OCI-LY7 (cell line): Measurements from ENCODE around the gene AICDA. TPM values are rescaled to one million over a fixed set of nuclear protein-coding genes. Genes with fewer than 3 reads are reported as not detected.
A peak's percentile ranks its signal among the peaks of the same experiment; 100 is the strongest.

Experiments
- BruUV-seq: library from RNA; stranded (reverse); fragments of 400-500 nt; replicated peaks from 2 replicates; lab custom pipeline; 2021; lab: Mats Ljungman, UMichigan
- CTCF ChIA-PET: fragments of 300-600 bp; sonication (Branson Sonifier 250); formaldehyde crosslinking; loops from one replicate; lab custom pipeline; 2022; ENCODE audit warnings: antibody characterized with exemption; ENCODE audit not compliant: unreplicated experiment; lab: Charles Lee
- POLR2A ChIA-PET: fragments of 300-600 bp; sonication (Branson Sonifier 250); formaldehyde crosslinking; loops from one replicate; lab custom pipeline; 2022; ENCODE audit warnings: antibody characterized with exemption; lab: Charles Lee
- DNase-seq: peaks from one replicate; pipeline ENCODE4 v3.0.0-alpha.2; 2015; ENCODE audit warnings: low spot score
- H2AFZ ChIP-seq: fragments of 200-600 bp; sonication (generic), shearing (Covaris generic); 2 replicates; pipeline ENCODE4 v1.6.1; 2014; ENCODE audit warnings: mild to moderate bottlenecking, antibody characterized with exemption, low read length, moderate library complexity
- H3K27ac ChIP-seq: fragments of 200-600 bp; sonication (generic); 2 replicates; pipeline ENCODE4 v1.5.1; 2014; ENCODE audit warnings: mixed run types, low read depth, mild to moderate bottlenecking, moderate library complexity, low read length, inconsistent platforms; ENCODE audit not compliant: poor library complexity, severe bottlenecking
- H3K36me3 ChIP-seq: fragments of 200-600 bp; sonication (generic); 2 replicates; pipeline ENCODE4 v1.6.1; 2014; ENCODE audit warnings: mild to moderate bottlenecking, antibody characterized with exemption, low read length, moderate library complexity, mixed read lengths; ENCODE audit not compliant: insufficient read depth
- H3K4me1 ChIP-seq: fragments of 200-600 bp; sonication (generic); 2 replicates; pipeline ENCODE4 v1.5.1; 2014; ENCODE audit warnings: mild to moderate bottlenecking, low read length; ENCODE audit not compliant: insufficient read depth, poor library complexity, severe bottlenecking
- H3K4me2 ChIP-seq: fragments of 200-600 bp; sonication (generic); 2 replicates; pipeline ENCODE4 v1.6.1; 2014; ENCODE audit warnings: mild to moderate bottlenecking, low read length
- H3K4me3 ChIP-seq: fragments of 200-600 bp; sonication (generic); 2 replicates; pipeline ENCODE4 v1.5.1; 2014; ENCODE audit warnings: mild to moderate bottlenecking, low read depth, low read length; ENCODE audit not compliant: poor library complexity, severe bottlenecking
- H3K79me2 ChIP-seq: fragments of 200-600 bp; sonication (generic); 2 replicates; pipeline ENCODE4 v1.6.1; 2016; ENCODE audit warnings: low read depth, mild to moderate bottlenecking, low read length, moderate library complexity, mixed read lengths; ENCODE audit not compliant: insufficient read depth
- H3K9me2 ChIP-seq: fragments of 200-600 bp; sonication (generic); 2 replicates; pipeline ENCODE4 v1.6.1; 2016; ENCODE audit warnings: mild to moderate bottlenecking, low read length, mixed read lengths; ENCODE audit not compliant: insufficient read depth
- H3K9me3 ChIP-seq: fragments of 200-600 bp; sonication (generic); 2 replicates; pipeline ENCODE4 v1.6.1; 2014; ENCODE audit warnings: mild to moderate bottlenecking, mixed run types, low read length, mixed read lengths
- H4K20me1 ChIP-seq: fragments of 200-600 bp; sonication (generic); 2 replicates; pipeline ENCODE4 v1.6.1; 2014; ENCODE audit warnings: mild to moderate bottlenecking, antibody characterized with exemption, low read length, moderate library complexity, mixed read lengths; ENCODE audit not compliant: insufficient read depth
- EZH2phosphoT487 ChIP-seq: fragments of 200-600 bp; sonication (generic); IDR thresholded peaks from 2 replicates; pipeline ENCODE4 v1.6.1; 2018; ENCODE audit warnings: low read depth, borderline replicate concordance, mild to moderate bottlenecking, mixed run types, antibody characterized with exemption, low read length, moderate library complexity, mixed read lengths
- intact Hi-C: fragments of 100-400 bp; cut with micrococcal nuclease; formaldehyde crosslinking; loops from one replicate; pipeline ENCODE4 v1.10.0; 2022; ENCODE audit not compliant: unreplicated experiment
- small RNA-seq: library from RNA; depleted of rRNA; stranded (forward); fragments of <200 nt; gene quantifications from one replicate; pipeline ENCODE3, GENCODE V24; 2014
- total RNA-seq, 2 experiments: library from RNA; depleted of rRNA in 1 of 2; stranded (reverse); fragments of >200 nt in 1 of 2; shearing (Covaris generic) in 1 of 2; gene quantifications; 2 replicates each; pipeline ENCODE4 v1.2.3, GENCODE V29; 2014 to 2022
- TF ChIP-seq, protein P1 (sequence below): fragments of 200-600 bp; sonication (generic); conservative IDR thresholded peaks from 2 replicates; pipeline ENCODE4 v1.5.1; 2014; ENCODE audit warnings: mild to moderate bottlenecking, antibody characterized with exemption, low read length, moderate library complexity, mixed read lengths

AICDA gene
- total RNA-seq, 2 experiments from 2014 or later = 32.4 to 38.5 TPM

DNA sequence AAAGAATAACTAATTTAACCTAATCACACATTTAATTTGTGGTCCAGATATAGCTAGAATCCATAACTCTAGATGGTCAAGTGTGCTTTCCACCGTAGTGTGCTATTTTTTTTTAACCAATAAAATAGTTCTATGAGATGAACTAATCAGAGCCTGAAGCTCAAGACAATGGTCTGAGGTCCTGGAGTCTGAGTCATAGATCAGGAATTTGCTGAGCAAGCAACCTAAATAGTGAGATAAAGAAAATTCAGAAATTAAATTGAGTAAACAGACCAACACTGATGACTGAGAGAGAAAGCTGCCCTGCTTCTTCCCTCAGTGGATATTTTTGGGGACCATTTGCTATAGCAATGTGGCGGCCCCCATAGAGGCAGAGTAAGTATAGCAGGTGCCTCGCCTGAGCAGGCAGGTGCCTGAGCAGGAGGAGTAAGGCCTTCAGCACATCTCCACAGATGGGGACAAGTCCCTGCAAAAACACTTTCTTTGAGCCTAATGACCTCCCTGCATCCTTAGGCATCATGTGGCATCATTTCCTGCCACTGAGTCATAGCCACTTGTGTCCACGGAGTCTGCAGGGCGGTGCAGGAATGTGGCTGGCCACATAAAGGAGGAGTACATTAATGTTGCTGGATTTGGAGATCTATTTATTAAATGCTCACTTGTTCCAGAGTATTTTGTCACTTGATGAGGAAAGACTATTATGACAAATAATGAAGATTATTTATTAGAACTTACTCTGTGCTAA, 58.0 kb downstream of the AICDA start:
- BruUV-seq = no TSS peak
- Histone ChIP-seq H3K4me1 (peaks cover 4% of the 10 kb centered on the region), H3K4me3 (no peak overlapping the region), H3K9me3 (no peaks in the 10 kb centered on the region), H3K36me3 (no peaks in the 10 kb centered on the region), H3K9me2 (no peaks in the 10 kb centered on the region), H4K20me1 (no peaks in the 10 kb centered on the region), H3K79me2 (no peaks in the 10 kb centered on the region), H3K27ac (no peak overlapping the region), H2AFZ (no peak overlapping the region), H3K4me2 (no peak overlapping the region)
- ChIA-PET CTCF (interaction anchor here (0.6 kb wide), 1 partner anchor 35 kb away, joined by 3 read pairs; no protein-coding TSS in a partner anchor), POLR2A (interaction anchor here (0.6 to 2.2 kb wide), 3 partner anchors 10 to 1102 kb away, joined by 3 to 8 read pairs (median 7); no protein-coding TSS in a partner anchor)
- no peak for DNase-seq
- intact Hi-C loops = no loop called here
- TF ChIP-seq, protein P1, sequence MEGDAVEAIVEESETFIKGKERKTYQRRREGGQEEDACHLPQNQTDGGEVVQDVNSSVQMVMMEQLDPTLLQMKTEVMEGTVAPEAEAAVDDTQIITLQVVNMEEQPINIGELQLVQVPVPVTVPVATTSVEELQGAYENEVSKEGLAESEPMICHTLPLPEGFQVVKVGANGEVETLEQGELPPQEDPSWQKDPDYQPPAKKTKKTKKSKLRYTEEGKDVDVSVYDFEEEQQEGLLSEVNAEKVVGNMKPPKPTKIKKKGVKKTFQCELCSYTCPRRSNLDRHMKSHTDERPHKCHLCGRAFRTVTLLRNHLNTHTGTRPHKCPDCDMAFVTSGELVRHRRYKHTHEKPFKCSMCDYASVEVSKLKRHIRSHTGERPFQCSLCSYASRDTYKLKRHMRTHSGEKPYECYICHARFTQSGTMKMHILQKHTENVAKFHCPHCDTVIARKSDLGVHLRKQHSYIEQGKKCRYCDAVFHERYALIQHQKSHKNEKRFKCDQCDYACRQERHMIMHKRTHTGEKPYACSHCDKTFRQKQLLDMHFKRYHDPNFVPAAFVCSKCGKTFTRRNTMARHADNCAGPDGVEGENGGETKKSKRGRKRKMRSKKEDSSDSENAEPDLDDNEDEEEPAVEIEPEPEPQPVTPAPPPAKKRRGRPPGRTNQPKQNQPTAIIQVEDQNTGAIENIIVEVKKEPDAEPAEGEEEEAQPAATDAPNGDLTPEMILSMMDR = no peak
- TF ChIP-seq EZH2phosphoT487 = no peak

DNA sequence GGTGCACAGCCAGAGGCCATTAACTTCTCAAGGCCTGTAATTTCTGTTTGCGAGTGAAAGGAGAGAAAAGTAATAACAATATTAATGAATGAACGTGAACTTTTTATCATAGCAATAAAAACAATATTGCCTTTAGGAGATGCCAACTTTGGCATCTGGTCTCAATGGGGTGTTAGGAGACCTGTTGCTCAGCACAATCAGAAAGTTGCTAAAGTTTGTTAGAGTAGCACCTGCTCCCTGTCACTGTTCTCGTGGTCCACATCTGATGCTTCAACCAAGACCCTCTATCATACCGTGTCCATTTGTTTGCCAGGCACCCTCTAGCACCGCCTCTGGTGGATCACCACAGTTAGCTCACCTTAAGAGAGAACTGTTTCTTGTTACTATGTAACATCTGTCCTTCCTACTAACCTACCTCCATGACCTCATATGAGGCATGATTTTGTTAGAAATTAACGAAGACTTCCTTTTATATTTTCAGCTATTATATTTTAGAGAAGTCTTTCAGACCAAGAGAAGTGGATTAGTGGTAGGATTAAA, 59.5 kb downstream of the AICDA start:
- no peaks in the 10 kb centered on the region for H3K9me3 ChIP-seq
- no peaks in the 10 kb centered on the region for H4K20me1 ChIP-seq
- no peaks in the 10 kb centered on the region for H3K9me2 ChIP-seq
- BruUV-seq = no TSS peak
- H3K79me2 ChIP-seq = no peaks in the 10 kb centered on the region
- H3K27ac ChIP-seq = no peak overlapping the region
- ChIA-PET CTCF (no interaction called here), POLR2A (interaction anchor here (1.8 kb wide), 1 partner anchor 24 kb away, joined by 3 read pairs; no protein-coding TSS in a partner anchor)
- peak; percentile 15 for DNase-seq
- no peak overlapping the region for H3K4me3 ChIP-seq
- no peak overlapping the region for H2AFZ ChIP-seq
- H3K4me1 ChIP-seq = peaks cover 4% of the 10 kb centered on the region
- H3K4me2 ChIP-seq = no peak overlapping the region
- no peak for TF ChIP-seq EZH2phosphoT487
- TF ChIP-seq, protein P1 = peak; percentile 56
- no peaks in the 10 kb centered on the region for H3K36me3 ChIP-seq
- intact Hi-C loops = no loop called here

Small RNA genes lying within 50 kb of the gene (small RNA-seq; reads per million reads assigned to genes)
- gene RF00019 (not detected), gene RF00564 (not detected)

Other genes with a start within 250 kb of the AICDA start
- gene CLEC6A, start 156.9 kb downstream of the AICDA start, total RNA-seq (2014; rRNA removed; shearing (Covaris generic)) = not detected in 2 replicates
- gene CLEC6A, start 156.9 kb downstream of the AICDA start, total RNA-seq (2022) = not detected in 2 replicates
- not detected in 2 replicates for gene CLEC4D, start 99.4 kb downstream of the AICDA start, total RNA-seq (2014; rRNA removed; shearing (Covaris generic))
- not detected in 2 replicates for gene CLEC4D, start 99.4 kb downstream of the AICDA start, total RNA-seq (2022)
- gene CLEC4E, start 72.0 kb downstream of the AICDA start, total RNA-seq (2014; rRNA removed; shearing (Covaris generic)) = not detected in 2 replicates
- gene CLEC4E, start 72.0 kb downstream of the AICDA start, total RNA-seq (2022) = not detected in 2 replicates
- gene MFAP5, start 50.0 kb upstream of the AICDA start, total RNA-seq (2014; rRNA removed; shearing (Covaris generic)) = not detected in 2 replicates
- gene MFAP5, start 50.0 kb upstream of the AICDA start, total RNA-seq (2022) = not detected in 2 replicates
- 109 and 117 TPM in 2 replicates for gene RIMKLB, start 85.1 kb upstream of the AICDA start, total RNA-seq (2014; rRNA removed; shearing (Covaris generic))
- gene RIMKLB, start 85.1 kb upstream of the AICDA start, total RNA-seq (2022) = 84.6 and 122 TPM in 2 replicates
- not detected in 2 replicates for gene A2ML1, start 209.8 kb upstream of the AICDA start, total RNA-seq (2014; rRNA removed; shearing (Covaris generic))
- not detected in 2 replicates for gene A2ML1, start 209.8 kb upstream of the AICDA start, total RNA-seq (2022)